A172 (cell line): ENCODE data around the gene TBC1D9B. TPM values are rescaled to one million over a fixed set of nuclear protein-coding genes. Genes with fewer than 3 reads are reported as not detected.
"Not testable (repeated sequence)": the region's sequence is repeated elsewhere in the genome, so short reads cannot be mapped to it uniquely, and the experiment has no call there.

Experiments
- DNase-seq: peaks from one replicate; pipeline ENCODE4 v3.0.0-alpha.2; 2015; ENCODE audit warnings: low spot score
- total RNA-seq: library from RNA; depleted of rRNA; stranded (reverse); fragments of >200 nt; shearing (Covaris generic); gene quantifications from 2 replicates; pipeline ENCODE4 v1.2.3, GENCODE V29; 2014

The TBC1D9B gene
- total RNA-seq, 1 experiment from 2014 or later, result 87.9 TPM

DNA sequence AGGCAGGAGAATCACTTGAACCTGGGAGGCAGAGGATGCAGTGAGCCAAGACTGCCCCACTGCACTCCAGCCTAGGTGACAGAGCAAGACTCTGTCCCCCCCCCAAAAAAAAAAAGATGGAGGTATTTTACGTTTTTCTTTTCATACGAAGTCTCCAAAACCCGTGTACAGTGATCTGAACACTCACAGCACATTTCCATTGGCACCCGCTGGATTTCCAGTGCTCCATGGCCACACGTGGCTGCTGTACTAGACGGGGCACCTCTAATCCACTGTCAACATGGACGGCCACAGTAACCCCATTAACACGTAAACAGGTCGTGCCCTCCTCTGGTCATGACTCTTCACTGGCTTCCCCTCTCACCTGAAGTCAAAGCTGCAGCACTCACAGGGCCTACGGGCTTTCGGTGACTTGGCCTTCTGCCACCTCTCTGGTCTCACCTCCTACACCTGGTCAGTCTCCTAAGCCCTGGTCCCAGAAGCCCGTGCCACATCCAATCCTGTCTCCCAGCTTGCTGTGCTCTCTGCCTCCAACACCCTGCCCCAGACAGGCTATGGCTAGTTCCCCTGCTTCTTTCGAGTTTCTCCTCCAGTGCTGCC, 22.1 kb downstream of the TBC1D9B start:
- DNase-seq, result no peak

DNA sequence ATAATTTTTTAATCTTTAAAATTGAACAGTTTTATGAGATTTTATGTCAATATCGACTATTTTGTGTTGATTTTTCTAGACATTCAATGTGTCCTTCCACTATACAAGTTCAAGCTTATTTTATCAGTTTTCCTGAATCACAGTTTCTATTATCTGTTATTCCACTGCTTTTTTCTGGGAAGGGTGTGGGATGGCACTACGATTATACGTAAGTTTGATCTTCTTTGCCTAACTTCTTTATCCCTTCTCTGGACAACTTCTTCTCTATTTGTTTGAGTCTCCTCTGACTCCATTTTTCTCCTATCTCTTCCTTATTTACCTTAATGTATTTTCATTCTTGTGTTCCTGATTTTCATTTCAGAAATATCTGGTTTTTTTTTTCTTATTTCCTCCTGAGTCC, 24.5 kb downstream of the TBC1D9B start:
- no peak for DNase-seq

DNA sequence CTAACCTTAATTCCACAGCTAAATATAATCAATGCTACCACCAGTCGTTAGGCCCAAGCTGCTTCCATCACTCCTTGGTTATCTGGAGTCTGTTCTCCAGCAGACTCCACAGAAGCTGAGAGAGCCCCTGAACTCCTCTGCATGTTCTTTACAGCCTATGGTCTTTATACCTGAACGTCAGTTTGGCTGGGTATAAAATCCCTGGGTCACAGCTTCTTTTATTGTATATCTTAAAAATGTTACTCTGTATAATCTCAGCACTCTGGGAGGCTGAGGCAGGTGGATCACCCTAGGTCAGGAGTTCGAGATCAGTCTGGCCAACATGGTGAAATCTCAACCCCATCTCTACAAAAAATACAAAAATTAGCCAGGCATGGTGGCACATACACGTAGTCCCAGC, 25.4 kb downstream of the TBC1D9B start:
- no peak for DNase-seq

DNA sequence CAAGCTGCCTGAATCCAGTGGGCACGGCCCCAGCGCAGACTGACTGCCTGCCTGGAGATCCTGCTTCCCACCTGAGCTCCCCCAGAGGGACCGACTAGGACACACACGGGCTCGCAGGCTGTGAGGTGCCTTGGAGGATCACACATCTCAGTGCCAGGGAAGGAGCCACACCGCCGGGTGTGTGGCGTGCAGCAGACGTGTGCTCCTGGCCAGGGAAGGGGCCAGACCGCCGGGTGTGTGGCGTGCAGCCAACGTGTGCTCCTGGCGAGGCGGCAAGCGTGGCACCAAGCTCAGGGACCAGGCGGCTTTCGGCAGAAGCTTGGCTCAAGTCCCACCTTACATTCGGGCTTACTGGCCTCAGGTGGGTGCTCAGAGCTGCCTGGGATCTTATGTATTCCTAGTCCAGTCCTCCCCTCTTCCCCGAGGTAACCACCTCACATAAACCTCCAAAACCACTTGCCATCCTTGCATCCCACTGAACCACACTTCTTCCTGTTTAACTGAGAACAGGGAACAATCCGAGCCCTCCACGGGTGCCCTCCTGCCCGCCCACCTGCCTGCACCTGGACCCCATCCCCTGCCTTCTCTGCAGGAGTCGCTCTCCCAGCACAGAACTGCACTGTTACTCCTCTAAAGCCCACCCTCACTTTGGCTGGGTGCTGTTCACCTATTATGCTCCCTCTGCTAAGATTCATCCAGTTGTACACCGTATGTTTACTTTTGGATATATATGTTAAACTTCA, 26.7 kb downstream of the TBC1D9B start:
- no peak for DNase-seq

DNA sequence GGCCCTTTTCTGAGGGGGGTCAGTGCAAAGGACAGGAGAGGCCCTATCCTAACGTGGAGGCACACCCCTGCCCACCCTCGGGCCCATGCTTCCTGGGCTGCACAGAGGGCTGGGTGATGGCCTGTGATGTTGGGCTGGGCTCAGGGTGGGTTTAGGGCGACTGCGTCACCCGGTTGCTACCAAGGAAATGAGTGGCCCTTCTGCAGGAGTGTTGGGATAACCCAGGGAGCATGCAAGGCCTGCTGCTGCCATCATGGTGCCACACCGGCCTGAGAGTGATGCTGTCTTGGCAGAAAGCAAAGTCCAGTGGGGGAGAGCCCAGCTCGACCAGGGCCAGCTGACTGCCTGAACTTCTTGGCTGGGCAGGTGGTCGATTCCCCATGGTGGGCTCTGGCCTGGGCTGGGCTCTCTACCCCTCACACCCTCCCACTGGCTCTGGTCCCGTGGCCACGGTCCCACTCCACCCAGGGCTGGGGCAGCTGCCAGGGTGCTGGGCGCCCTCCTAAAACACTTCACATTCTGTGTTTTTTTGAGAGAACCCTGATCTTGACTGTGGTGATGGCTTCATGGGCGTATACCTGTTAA, 27.5 kb downstream of the TBC1D9B start:
- DNase-seq, result no peak

DNA sequence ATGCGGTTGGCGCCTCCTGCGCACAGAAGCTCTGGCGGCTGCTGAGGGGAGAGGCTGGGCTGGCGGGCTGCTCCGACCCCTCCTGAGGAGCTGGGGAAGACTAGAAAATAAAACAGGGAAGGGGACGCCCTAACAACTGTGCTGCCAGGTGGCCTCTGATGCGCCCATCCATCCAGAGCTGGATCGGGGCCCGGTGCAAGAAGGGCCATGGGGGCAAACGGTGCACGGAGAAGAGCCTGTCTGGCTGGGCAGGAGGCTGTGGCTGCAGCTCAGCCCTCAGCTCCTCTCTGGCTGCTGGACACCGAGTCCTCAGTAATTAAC, 28.0 kb downstream of the TBC1D9B start:
- DNase-seq, result no peak

DNA sequence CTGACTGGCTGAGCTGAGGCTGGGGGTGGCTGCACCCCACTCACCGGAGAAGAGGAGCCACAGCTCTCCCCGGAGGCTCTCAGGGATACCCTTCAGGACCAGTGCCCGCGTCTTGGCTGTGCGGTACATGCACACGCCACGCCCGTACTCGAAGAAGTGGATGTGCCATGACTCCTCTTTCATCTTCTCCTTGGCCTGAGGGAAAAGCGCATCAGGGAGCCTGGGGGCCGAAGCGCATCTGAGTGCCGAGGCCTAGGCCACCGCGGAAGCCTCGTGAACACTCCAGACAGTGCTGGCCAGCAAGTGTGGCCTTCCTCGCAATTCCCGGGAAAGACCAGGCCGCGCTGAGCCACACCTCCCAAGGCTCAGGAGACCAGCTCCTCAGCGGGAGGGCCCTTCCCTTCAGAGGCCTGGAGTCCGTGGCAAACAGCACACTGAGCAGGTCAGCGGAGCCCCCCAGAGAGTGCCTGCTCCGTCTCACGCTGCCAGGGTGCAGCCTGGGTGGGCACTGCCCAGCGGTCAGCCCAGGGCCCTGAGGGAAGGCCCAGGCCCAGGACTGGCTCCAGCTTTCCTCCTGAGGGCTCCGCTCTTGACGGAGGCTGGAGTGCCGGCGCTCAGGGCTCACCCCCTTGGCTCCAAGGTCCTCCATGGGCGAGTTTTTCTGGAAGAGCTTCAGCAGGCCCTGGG, 28.6 kb downstream of the TBC1D9B start:
- DNase-seq, result no peak

DNA sequence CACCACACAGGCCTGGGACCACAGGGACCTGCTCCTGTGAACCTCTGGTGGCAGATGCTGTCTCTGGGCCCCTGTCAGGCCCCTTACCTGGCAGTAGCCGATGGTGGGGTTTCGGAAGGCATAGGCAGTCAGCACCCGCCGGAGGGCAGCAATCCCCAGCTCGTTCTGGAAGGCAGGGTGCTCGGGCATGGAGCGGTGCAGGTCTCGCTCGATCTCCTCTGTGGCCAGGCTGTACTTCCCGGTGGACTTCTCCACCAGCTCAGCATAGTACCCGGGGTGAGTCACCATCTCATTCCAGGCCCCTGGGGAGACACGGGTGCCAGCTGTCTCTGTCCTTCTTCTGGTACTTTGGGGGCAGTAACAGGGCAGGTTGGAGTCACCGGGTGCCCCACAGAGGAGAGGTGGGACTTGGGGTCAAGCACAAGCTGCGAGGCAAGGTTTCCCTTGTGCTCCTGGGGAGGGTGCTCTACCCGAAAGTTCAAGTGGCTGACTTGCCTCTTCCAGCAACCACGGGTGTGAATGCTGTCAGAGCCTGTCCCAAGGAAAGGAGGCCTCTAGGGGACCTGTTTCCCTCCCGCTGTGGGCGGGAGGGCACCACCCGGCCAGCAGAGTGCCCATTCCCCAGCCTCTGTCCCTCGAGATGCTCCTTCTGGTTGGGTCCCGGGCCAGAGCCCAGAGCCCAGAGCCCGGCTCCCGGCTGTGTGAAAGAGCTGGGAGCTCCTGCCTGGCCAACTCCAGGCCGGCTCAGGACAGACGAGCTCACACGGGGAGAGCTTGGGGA, 29.3 kb downstream of the TBC1D9B start:
- DNase-seq, result peak; percentile 58

DNA sequence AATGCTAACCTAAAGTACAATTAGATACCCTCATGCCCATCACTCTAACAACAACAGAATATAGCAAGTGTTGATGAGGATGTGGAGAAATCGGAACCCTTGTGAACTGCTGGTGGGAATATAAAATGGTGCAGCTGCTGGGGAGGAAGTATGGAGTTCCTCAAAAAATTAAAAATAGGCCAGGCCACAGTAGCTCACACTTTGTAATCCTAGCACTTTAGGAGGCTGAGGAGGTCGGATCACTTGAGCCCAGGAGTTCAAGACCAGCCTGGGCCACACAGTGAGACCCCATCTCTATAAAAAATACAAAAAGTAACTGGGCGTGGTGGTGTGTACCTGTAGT, 31.1 kb downstream of the TBC1D9B start:
- no peak for DNase-seq

DNA sequence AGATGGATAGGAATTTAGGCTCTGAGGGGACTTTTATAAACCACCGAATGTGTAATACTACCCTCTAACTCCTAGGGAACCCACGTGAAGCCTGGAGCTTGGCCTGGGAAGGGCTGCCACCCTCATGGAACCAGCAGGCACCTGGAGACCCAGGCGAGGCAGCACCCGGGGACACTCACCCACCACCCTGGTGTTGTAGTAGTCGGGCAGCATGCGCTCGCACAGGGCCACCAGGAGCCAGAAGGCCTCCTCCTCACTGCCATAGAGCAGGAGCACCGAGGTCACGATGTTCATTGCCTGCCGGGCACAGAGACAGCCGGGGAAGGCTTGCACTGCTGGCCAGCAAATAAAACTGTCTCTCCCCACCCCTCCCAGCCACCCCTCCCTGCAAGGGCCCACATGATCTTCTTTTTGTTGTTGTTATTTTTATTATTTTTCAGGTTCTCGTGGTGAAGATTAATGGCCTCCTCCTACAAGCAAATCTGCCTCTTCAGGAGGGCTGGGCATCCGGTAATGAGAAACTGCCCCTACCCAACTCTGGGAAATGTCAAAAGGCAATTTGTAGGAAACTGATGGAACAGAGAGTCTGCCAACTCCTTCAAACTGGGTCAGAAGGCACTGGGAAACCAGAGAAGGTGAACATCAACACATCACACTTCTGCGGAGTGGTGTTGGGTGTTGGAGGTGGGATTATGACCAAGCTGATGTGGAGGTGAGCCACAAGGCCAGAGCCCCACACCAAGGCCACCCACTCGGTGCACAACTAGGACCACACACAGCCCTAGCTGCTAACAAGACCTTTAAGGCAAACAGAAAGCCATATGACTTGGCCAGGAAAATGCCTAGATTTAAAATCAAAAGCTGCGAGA, 31.7 kb downstream of the TBC1D9B start:
- no peak for DNase-seq

DNA sequence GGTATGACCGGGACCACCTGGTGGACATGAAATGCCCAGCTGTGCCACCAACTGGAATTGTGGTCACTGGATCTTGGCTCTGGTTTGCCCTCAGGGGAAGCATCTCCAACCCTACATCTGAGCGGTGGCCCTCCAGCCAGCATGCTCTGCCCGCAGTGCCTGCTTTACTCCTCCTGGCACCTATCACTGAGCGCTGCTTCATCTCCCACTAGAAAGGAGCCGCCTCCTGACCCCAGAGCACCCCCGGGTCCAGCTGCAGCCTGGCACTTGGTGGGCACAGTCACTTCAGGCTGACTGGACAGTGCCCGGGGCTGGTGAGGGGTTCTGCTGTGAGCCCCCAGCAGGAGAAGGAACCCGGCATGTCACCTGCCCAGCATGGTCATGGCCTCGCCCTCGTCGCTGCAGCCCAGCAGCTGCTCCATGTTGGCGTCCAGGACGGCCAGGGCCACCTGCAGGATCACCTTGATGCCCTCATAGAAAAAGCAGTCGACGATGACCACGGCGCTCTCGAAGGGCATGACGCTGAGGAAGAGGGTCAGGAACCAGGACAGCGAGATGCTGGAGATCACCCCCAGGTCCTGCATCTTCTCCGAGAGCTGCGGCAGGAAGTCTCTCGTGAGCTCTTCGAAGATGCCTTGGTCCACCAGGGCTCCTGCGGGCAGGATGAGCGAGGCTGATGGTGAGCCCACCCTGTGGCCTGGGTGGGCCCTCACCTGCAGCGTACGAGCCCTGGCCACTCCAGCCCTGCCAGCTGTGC, 33.0 kb downstream of the TBC1D9B start:
- DNase-seq, result no peak

DNA sequence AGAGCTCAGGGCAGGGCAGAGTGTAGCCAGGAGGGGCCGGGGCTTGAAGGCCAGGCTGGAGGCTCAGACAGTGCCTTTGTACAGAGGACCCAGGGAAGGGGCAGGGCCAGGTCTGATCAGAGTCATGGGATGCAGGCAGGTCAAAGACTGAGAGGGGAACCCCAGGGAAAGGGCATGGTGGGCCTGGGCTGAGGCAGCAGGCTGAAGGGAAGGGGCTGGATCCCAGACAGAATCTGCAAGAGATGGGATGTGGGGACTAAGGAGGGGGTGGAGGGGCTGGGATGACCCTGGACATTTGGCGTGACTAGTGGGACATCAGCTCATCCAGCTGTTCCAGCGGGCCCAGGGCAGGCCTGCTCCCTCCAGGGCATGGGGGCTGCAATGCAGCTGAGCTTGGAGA, 33.6 kb downstream of the TBC1D9B start:
- no peak for DNase-seq

DNA sequence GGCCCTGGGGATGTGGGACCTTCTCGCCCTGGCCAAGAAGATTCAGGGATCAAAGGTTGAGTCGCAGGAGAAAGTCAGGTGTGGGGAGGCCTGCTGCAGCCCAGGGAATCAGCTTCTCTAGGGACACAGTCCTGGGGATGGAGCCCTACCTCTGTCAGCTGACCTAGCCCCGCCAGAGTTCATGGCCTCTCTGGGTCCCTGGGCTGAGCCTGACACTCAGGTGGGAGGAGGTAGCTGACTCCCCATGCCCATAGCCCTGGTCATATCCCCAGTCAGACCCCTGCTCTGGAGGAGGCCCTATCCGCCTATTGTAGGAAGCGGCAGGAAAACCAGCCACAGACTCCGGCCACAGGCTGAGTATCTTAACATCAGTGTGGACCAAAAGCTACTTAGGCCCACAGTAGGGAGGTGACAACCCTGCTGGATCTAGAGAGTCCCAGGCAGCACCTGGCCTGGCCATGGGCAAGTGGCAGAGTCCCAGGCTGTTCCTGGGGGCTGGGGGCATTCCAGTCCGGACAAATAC, 34.0 kb downstream of the TBC1D9B start:
- no peak for DNase-seq

DNA sequence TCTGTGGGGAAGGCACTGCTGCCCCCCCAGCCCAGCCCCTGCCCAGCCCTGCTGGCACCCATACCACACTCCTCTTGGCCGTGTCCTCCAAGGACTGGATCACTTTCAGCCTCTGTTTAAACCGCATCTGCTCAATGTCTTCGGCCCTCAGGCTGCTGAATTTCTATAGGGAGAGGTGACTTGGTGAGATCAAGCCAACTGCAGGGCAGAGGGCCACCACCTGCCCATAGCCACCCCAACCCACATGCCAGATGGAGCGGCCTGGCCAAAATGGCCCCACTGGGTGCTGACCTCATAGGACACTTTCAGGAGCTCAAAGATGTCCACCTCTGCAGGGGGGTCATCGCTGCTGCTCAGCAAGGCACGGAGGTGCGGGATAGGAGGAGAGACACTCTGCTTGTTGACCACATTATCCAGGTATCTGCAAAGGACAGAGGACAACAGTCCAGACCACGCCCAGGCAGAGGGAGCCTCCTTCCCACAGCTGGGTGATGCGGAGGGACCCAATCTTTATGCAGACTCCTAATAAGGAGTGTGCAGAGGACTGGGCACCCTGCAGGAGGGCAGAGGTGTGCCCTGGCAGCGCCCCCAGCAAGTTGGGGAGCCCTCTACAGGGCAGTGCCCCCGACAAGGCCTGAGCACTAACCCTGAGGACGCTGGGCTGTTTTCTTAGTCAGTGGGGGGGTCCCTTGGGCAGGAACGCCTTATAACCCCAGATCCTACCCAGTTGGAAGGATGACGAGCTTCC, 34.7 kb downstream of the TBC1D9B start:
- DNase-seq, result no peak

DNA sequence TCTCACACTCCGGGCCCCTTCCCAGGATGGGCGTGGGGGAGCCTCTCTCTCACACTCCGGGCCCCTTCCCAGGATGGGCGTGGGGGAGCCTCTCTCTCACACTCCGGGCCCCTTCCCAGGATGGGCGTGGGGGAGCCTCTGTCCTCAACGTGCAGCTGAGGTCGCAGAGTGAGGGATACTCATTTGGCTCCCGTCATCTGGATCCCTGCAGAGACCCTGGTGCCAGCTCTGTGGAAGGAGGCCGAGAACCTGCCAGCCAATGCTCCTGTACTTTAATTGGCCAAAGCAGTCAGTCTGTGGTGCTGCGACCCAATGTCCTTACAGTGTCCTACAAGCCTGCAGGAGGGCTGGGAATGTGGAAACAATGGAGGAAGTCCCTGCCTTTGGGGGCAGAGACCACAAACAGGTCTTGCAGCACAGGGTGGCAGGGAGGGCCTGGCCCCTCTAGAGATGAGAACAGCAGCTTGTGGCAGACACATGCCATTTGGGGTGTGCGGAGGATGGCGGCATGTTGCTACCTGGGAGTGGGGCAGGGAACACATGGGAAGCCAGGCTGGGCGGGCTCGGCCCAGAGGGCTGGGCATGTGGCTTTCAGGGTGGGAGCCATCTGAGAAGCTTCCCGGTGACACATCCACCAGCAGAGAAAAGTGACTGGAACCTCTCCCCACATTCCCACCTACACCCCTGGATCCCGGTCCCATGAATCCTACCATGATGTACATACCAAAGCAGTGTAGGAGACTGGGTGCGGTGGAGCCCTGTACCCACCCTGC, 35.5 kb downstream of the TBC1D9B start:
- no peak for DNase-seq

DNA sequence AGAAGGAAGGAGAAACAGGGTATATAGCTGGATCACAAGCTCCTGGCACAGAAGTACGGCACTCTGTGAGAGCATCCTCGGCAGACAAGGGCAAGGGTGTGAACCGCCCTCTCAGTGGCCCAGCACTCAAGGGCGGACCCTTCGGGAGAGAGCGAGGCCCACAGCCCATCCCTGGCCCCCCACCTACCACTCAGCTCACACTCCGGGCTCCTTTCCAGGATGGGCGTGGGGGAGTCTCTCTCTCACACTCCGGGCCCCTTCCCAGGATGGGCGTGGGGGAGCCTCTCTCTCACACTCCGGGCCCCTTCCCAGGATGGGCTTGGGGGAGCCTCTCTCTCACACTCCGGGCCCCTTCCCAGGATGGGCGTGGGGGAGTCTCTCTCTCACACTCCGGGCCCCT, 36.2 kb downstream of the TBC1D9B start:
- not testable (repeated sequence) for DNase-seq

DNA sequence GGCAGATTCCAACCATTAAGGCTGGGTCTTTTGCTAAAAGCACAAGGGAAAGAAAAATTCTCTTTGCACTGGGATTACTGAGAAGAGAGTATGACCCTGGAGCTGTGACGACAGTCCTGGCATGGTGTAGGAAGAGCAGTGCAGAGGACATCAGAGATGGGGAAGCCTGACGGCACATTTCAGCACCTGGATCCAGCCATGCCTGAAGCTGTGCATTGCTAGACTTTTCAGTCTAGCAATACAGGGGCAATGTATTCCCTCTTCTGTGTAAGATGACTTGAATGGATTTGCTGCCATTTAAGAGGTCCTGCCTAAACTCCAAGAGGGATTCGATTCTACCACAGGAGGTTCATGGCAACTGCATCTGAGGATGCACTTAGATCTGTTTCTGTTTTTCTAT, 36.7 kb downstream of the TBC1D9B start:
- no peak for DNase-seq

DNA sequence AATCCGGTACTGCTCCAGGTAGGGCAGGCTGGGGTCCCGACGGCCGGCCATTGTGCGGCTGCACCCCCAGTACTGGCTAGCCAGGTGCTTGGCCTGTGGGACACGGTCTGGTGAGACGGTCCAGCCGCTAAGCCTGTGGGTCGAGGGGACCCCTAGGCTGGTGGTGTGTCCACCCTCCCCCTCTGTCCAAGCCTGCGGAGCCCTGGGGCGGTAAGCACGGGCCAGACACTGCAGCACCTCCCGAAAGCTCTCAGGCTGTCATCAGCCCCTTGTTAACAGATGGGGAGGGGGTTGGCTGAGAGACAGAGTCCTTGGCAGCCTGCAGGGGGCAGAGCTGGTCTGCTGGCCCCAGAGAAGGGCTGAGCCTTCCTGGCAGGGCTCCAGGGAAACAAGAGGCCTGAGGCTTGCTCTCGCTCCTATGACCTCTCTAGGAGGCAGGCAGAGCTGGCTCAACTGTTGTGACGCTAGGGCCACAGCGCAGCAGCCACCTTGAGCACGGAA, 37.2 kb downstream of the TBC1D9B start:
- peak; percentile 42 for DNase-seq
